Fibroblast of pulmonary artery (primary cell): ENCODE data around the gene MARCHF11.

Source experiments
- DNase-seq: peaks from one replicate; pipeline ENCODE4 v3.0.0-alpha.2; 2010; ENCODE audit warnings: low read depth
- H3K4me3 ChIP-seq: replicated peaks from 2 replicates; pipeline ENCODE4 v1.5.1; 2011; ENCODE audit warnings: low read depth, mild to moderate bottlenecking, control low read depth, low read length, moderate library complexity
- CTCF ChIP-seq: IDR thresholded peaks from 2 replicates; pipeline ENCODE4 v1.5.1; 2011; ENCODE audit warnings: mild to moderate bottlenecking, control low read depth, low read length, inconsistent platforms; ENCODE audit errors: missing control alignments

Gene MARCHF11

DNA sequence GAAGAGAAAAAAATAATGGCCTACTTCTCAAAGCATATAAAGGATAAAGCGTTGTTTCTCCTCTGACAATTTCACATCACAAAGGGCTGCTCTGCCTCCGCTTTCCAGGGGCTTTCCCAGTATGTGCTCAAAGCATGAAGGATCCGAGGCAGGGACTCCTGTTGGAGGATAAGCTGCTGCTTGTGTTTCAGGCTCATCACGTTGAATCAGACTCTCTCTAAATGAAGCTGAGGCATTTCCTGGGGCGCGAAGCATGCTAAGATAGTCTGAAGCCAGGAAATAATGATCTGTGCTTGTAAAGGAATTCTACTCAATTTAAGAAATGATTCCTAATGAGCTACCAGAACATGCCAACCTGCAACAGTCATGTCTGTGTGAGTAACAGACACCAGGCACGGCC lies 97.5 kb downstream of the MARCHF11 start:
- no peak for TF ChIP-seq CTCF
- no peak overlapping the region for H3K4me3 ChIP-seq
- no peak for DNase-seq

GRCh38 chr5:16081376-16081955 lies 98.1 kb downstream of the MARCHF11 start:
- no peak for DNase-seq
- no peak for TF ChIP-seq CTCF

GRCh38 chr5:16076657-16077056 lies 102.9 kb downstream of the MARCHF11 start:
- DNase-seq = no peak
- no peak for TF ChIP-seq CTCF
- H3K4me3 ChIP-seq = no peak overlapping the region

More at GRCh38 chr5:16081376-16081955, 98.1 kb downstream of the MARCHF11 start:
- no peak overlapping the region for H3K4me3 ChIP-seq

DNA sequence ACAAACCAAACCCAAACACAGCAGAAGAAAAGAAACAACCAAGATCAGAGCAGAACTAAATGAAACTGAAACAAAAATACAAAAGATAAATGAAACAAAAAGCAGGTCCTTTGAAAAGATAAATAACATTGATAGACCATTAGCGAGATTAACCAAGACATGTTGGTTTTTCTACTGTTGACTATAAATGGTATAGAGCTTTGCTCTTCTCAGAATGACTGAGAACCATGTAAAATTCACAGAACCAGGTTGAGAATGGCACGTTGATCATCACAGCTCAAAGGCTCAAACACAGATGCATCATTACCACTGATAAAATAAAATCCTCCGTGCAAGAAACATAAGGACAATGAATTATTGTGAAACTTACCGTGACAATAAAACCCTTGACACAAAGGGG lies 105.2 kb downstream of the MARCHF11 start:
- DNase-seq = no peak
- no peak overlapping the region for H3K4me3 ChIP-seq
- no peak for TF ChIP-seq CTCF

GRCh38 chr5:16072616-16073015 lies 107.0 kb downstream of the MARCHF11 start:
- no peak overlapping the region for H3K4me3 ChIP-seq
- DNase-seq = no peak
- no peak for TF ChIP-seq CTCF

- TF ChIP-seq CTCF = no peak
- no peak for DNase-seq
- H3K4me3 ChIP-seq = no peak overlapping the region
Observed at GRCh38 chr5:16067415-16067814, 112.2 kb downstream of the MARCHF11 start.

GRCh38 chr5:16066810-16067209 lies 112.8 kb downstream of the MARCHF11 start:
- no peak for TF ChIP-seq CTCF
- no peak for DNase-seq

More at GRCh38 chr5:16066810-16067209, 112.8 kb downstream of the MARCHF11 start:
- H3K4me3 ChIP-seq = no peak overlapping the region
